ENCODE measurements around the gene SLC25A22.

GRCh38 chr11:764322-765024 is 33.6 kb downstream of the SLC25A22 start:
- no peak for TF ChIP-seq CTCF (conservative IDR thresholded peaks at IDR 0.05)
- no peak for TF ChIP-seq EZH2 (IDR thresholded peaks at IDR 0.05; ENCODE audit: low read depth)
